SK-N-SH treated with all-trans-retinoic acid at 6 μM for 48 hours (cell line): ENCODE data around the gene ZNF322.

ENCODE experiments used
- ATAC-seq: fragments of 200-7000 bp; cut with Tn5 transposase; 3 replicates; pipeline ENCODE4 v1.9.1; 2020; ENCODE audit warnings: mild to moderate bottlenecking, moderate library complexity
- ARNTL ChIP-seq: fragments of 450-650 bp; formaldehyde crosslinking; IDR thresholded peaks from 2 replicates; pipeline ENCODE4 v1.5.0; 2020; ENCODE audit warnings: low read depth, mild to moderate bottlenecking, moderate library complexity, borderline replicate concordance
- BACH2 ChIP-seq: fragments of 250-450 bp; sonication (Bioruptor Pico); IDR thresholded peaks from 2 replicates; pipeline ENCODE4 v1.9.0; 2021; ENCODE audit warnings: mild to moderate bottlenecking, borderline replicate concordance
- CREB5 ChIP-seq: fragments of 250-450 bp; sonication (Bioruptor Pico); IDR thresholded peaks from 2 replicates; pipeline ENCODE4 v1.5.1; 2020; ENCODE audit warnings: low read depth, mild to moderate bottlenecking, moderate library complexity
- CSDC2 ChIP-seq: fragments of 250-450 bp; sonication (Bioruptor Pico); IDR thresholded peaks from 2 replicates; pipeline ENCODE4 v1.5.0; 2020; ENCODE audit warnings: mild to moderate bottlenecking, moderate library complexity
- CSRNP3 ChIP-seq: fragments of 250-450 bp; sonication (Bioruptor Pico); IDR thresholded peaks from 2 replicates; pipeline ENCODE4 v1.5.1; 2021; ENCODE audit warnings: mild to moderate bottlenecking, moderate library complexity
- ESRRG ChIP-seq: fragments of 250-450 bp; sonication (Bioruptor Pico); IDR thresholded peaks from 2 replicates; pipeline ENCODE4 v1.6.1; 2021; ENCODE audit warnings: mild to moderate bottlenecking
- ISL1 ChIP-seq: fragments of 250-450 bp; sonication (Bioruptor Pico); IDR thresholded peaks from 2 replicates; pipeline ENCODE4 v2.1.2; 2022; ENCODE audit warnings: mild to moderate bottlenecking, moderate library complexity
- OSR1 ChIP-seq: fragments of 250-450 bp; sonication (Bioruptor Pico); IDR thresholded peaks from 2 replicates; pipeline ENCODE4 v1.8.0; 2022; ENCODE audit warnings: moderate library complexity, mild to moderate bottlenecking, inconsistent platforms
- PATZ1 ChIP-seq: fragments of 250-450 bp; sonication (Bioruptor Pico); IDR thresholded peaks from 2 replicates; pipeline ENCODE4 v1.8.0; 2020; ENCODE audit warnings: mild to moderate bottlenecking, moderate library complexity, borderline replicate concordance
- POU6F1 ChIP-seq: fragments of 250-450 bp; sonication (Bioruptor Pico); IDR thresholded peaks from 2 replicates; pipeline ENCODE4 v1.8.0; 2021; ENCODE audit warnings: low read depth, mild to moderate bottlenecking, moderate library complexity, borderline replicate concordance
- PPARA ChIP-seq: fragments of 250-450 bp; sonication (Bioruptor Pico); IDR thresholded peaks from 2 replicates; pipeline ENCODE4 v1.5.0; 2020; ENCODE audit warnings: mild to moderate bottlenecking, borderline replicate concordance
- RARB ChIP-seq: fragments of 250-450 bp; sonication (Bioruptor Pico); IDR thresholded peaks from 2 replicates; pipeline ENCODE4 v1.8.0; 2021; ENCODE audit warnings: mild to moderate bottlenecking, moderate library complexity
- SNAI2 ChIP-seq: fragments of 250-450 bp; sonication (Bioruptor Pico); IDR thresholded peaks from 2 replicates; pipeline ENCODE4 v1.5.0; 2020; ENCODE audit warnings: mild to moderate bottlenecking, moderate library complexity
- TCF4 ChIP-seq: fragments of 250-450 bp; sonication (Bioruptor Pico); IDR thresholded peaks from 2 replicates; pipeline ENCODE4 v1.8.0; 2021; ENCODE audit warnings: mild to moderate bottlenecking, moderate library complexity, borderline replicate concordance
- TOX ChIP-seq: fragments of 250-450 bp; sonication (Bioruptor Pico); IDR thresholded peaks from 2 replicates; pipeline ENCODE4 v1.8.0; 2021; ENCODE audit warnings: mild to moderate bottlenecking, moderate library complexity, borderline replicate concordance
- TSHZ2 ChIP-seq: fragments of 250-450 bp; sonication (Bioruptor Pico); IDR thresholded peaks from 2 replicates; pipeline ENCODE4 v1.5.0; 2020; ENCODE audit warnings: mild to moderate bottlenecking, moderate library complexity
- ZC3H10 ChIP-seq: fragments of 250-450 bp; sonication (Bioruptor Pico); IDR thresholded peaks from 2 replicates; pipeline ENCODE4 v1.5.1; 2021; ENCODE audit warnings: mild to moderate bottlenecking, moderate library complexity
- ZFP3 ChIP-seq: fragments of 250-450 bp; sonication (Bioruptor Pico); IDR thresholded peaks from 2 replicates; pipeline ENCODE4 v1.5.0; 2020; ENCODE audit warnings: mild to moderate bottlenecking, moderate library complexity
- ZFP30 ChIP-seq: fragments of 450-650 bp; formaldehyde crosslinking; IDR thresholded peaks from 2 replicates; pipeline ENCODE4 v1.5.0; 2022; ENCODE audit warnings: mild to moderate bottlenecking, moderate library complexity
- ZNF565 ChIP-seq: fragments of 450-650 bp; formaldehyde crosslinking; conservative IDR thresholded peaks from 2 replicates; pipeline ENCODE4 v1.5.0; 2020; ENCODE audit warnings: low read depth, mild to moderate bottlenecking, moderate library complexity
- ZNF70 ChIP-seq: fragments of 450-650 bp; formaldehyde crosslinking; IDR thresholded peaks from 2 replicates; pipeline ENCODE4 v1.5.0; 2020; ENCODE audit warnings: mild to moderate bottlenecking, moderate library complexity
- ZNF8 ChIP-seq: fragments of 450-650 bp; formaldehyde crosslinking; IDR thresholded peaks from 2 replicates; pipeline ENCODE4 v1.5.0; 2020; ENCODE audit warnings: mild to moderate bottlenecking, moderate library complexity

Gene ZNF322

DNA sequence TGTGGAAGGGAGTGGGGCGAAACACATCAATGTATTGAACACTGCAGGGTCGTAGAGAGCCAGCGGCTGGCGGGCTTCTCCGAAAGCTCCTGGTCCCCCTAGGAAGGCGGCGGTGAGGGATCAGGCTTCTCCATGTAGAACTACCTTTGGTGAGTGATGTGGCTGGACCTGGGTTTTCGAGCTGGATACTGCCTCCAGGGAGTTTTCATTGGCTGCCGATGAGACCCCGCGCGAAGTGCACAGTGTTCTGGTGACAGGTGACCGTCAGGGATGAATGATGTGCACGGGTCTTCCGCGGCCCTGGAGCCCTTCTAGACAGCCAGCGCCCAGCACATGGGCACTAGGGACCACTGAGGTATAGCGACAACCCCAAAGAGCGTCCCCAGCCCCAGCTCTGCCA is 46.3 kb downstream of the ZNF322 start:
- TF ChIP-seq ZNF70 (no peak), RARB (no peak), TCF4 (CRISPR knock-in tag) (no peak)
- ATAC-seq = no peak

- ATAC-seq = no peak
- no peak for TF ChIP-seq CREB5 (CRISPR knock-in tag)
Measured at GRCh38 chr6:26611599-26611998, 47.9 kb downstream of the ZNF322 start.

- TF ChIP-seq ZNF8 (CRISPR knock-in tag) (no peak), ARNTL (no peak), BACH2 (CRISPR knock-in tag) (no peak), ZFP30 (CRISPR knock-in tag) (no peak), ESRRG (CRISPR knock-in tag) (no peak), ISL1 (CRISPR knock-in tag) (no peak), PPARA (CRISPR knock-in tag) (no peak), CSDC2 (CRISPR knock-in tag) (no peak), CREB5 (CRISPR knock-in tag) (no peak), ZFP3 (CRISPR knock-in tag) (no peak), TSHZ2 (no peak), ZNF70 (no peak), ZNF565 (CRISPR knock-in tag) (no peak)
- ATAC-seq = no peak
Measured at GRCh38 chr6:26609463-26609862, 50.1 kb downstream of the ZNF322 start.

DNA sequence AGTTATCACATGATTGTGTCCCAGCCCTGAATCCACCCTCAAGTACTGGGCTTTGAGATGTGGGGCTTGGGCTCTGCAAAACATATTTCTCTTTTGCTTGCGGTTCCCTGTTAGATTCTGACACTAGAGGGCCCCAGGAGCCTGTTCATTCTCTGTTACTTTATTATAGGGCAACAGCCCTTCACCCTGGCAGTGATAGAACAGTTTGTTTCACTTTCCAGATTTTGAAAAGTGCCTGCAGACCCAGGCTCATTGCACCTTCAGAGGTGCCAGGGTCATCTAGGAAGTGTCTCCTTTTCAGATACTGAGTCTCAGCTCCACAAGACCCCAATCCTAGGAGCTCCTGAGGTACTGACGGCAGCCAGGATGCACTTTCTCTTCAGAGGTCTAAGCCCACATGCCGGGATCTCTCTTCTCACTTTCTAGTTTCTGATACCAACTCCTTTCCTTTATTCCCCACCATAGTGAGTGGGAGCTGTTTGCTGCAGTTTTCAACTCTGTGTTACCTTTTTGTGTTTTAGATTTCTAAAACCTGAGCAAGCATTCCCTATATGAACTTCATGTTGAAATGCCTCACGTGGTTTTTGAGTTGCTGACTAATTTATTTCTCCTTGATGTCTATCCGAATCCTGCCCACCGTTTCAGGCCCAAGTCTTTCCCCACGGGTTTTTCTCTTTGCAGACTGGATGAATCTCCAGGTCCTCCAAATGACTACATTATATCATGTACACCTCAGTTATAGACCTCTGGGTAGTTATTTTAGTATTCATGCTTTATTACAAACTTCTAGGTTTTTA is 51.9 kb downstream of the ZNF322 start:
- ATAC-seq = peak; percentile 99
- TF ChIP-seq PATZ1 = no peak
- TF ChIP-seq ARNTL = no peak
- TF ChIP-seq ESRRG (CRISPR knock-in tag) = no peak
- no peak for TF ChIP-seq BACH2 (CRISPR knock-in tag)
- no peak for TF ChIP-seq ZNF70
- TF ChIP-seq ISL1 (CRISPR knock-in tag) = no peak
- TF ChIP-seq RARB = no peak
- TF ChIP-seq TCF4 (CRISPR knock-in tag) = no peak

GRCh38 chr6:26604797-26605196 is 54.7 kb downstream of the ZNF322 start:
- TF ChIP-seq TCF4 (CRISPR knock-in tag) (no peak), PPARA (CRISPR knock-in tag) (no peak), CSRNP3 (CRISPR knock-in tag) (no peak), POU6F1 (no peak), ZC3H10 (CRISPR knock-in tag) (no peak), BACH2 (CRISPR knock-in tag) (no peak), ZNF565 (CRISPR knock-in tag) (no peak), ZFP30 (CRISPR knock-in tag) (no peak), ZNF8 (CRISPR knock-in tag) (no peak), TOX (CRISPR knock-in tag) (no peak), OSR1 (CRISPR knock-in tag) (no peak), SNAI2 (CRISPR knock-in tag) (no peak), ISL1 (CRISPR knock-in tag) (no peak), ZNF70 (no peak), ESRRG (CRISPR knock-in tag) (no peak), ARNTL (no peak)
- no peak for ATAC-seq
